Measurements from ENCODE around the gene LAMC1.
A peak's percentile ranks its signal among the peaks of the same experiment; 100 is the strongest.
"Not testable (repeated sequence)": the region's sequence is repeated elsewhere in the genome, so short reads cannot be mapped to it uniquely, and the experiment has no call there.

The LAMC1 gene

GRCh38 chr1:183144752-183145151 lies 121.5 kb downstream of the LAMC1 start:
- DNase-seq (ENCODE audit: low read depth in 3 of 3, low spot score in 1 of 3) = no peak

GRCh38 chr1:183147735-183148134 lies 124.5 kb downstream of the LAMC1 start:
- DNase-seq (ENCODE audit: low read depth in 3 of 3, low spot score in 1 of 3) = no peak

GRCh38 chr1:183148599-183148998 lies 125.4 kb downstream of the LAMC1 start:
- DNase-seq (ENCODE audit: low read depth in 3 of 3, low spot score in 1 of 3) = no peak

GRCh38 chr1:183149273-183149672 lies 126.1 kb downstream of the LAMC1 start:
- no peak for DNase-seq (ENCODE audit: low read depth in 3 of 3, low spot score in 1 of 3)

GRCh38 chr1:183150032-183150431 lies 126.8 kb downstream of the LAMC1 start:
- DNase-seq (ENCODE audit: low read depth in 3 of 3, low spot score in 1 of 3) = not testable (repeated sequence)

- DNase-seq (ENCODE audit: low read depth in 3 of 3, low spot score in 1 of 3) = no peak
These were observed 127.2 kb downstream of the LAMC1 start for GRCh38 chr1:183150445-183150844.

- DNase-seq (ENCODE audit: low read depth in 3 of 3, low spot score in 1 of 3) = no peak
These were observed 129.0 kb downstream of the LAMC1 start for GRCh38 chr1:183152180-183152579.

GRCh38 chr1:183155939-183156338 lies 132.7 kb downstream of the LAMC1 start:
- DNase-seq (ENCODE audit: low read depth in 3 of 3, low spot score in 1 of 3) = no peak

- DNase-seq (ENCODE audit: low read depth in 3 of 3, low spot score in 1 of 3) = no peak
These were observed 136.7 kb downstream of the LAMC1 start for GRCh38 chr1:183159960-183160359.

GRCh38 chr1:183161391-183161790 lies 138.2 kb downstream of the LAMC1 start:
- DNase-seq (ENCODE audit: low read depth in 3 of 3, low spot score in 1 of 3) = no peak

GRCh38 chr1:183163316-183163715 lies 140.1 kb downstream of the LAMC1 start:
- DNase-seq (ENCODE audit: low read depth in 3 of 3, low spot score in 1 of 3) = no peak

GRCh38 chr1:183164340-183164739 lies 141.1 kb downstream of the LAMC1 start:
- no peak for DNase-seq (ENCODE audit: low read depth in 3 of 3, low spot score in 1 of 3)

- DNase-seq (ENCODE audit: low read depth in 3 of 3, low spot score in 1 of 3) = no peak
These were observed 141.7 kb downstream of the LAMC1 start for GRCh38 chr1:183164963-183165362.

- no peak for DNase-seq (ENCODE audit: low read depth in 3 of 3, low spot score in 1 of 3)
These were observed 142.2 kb downstream of the LAMC1 start for GRCh38 chr1:183165456-183165855.

GRCh38 chr1:183166454-183166853 lies 143.2 kb downstream of the LAMC1 start:
- DNase-seq (ENCODE audit: low read depth in 3 of 3, low spot score in 1 of 3) = no peak

- no peak for DNase-seq (ENCODE audit: low read depth in 3 of 3, low spot score in 1 of 3)
These were observed 144.5 kb downstream of the LAMC1 start for GRCh38 chr1:183167676-183168075.

- DNase-seq (ENCODE audit: low read depth in 3 of 3, low spot score in 1 of 3) = no peak
These were observed 145.1 kb downstream of the LAMC1 start for GRCh38 chr1:183168308-183168707.

- DNase-seq (ENCODE audit: low read depth in 3 of 3, low spot score in 1 of 3) = no peak
These were observed 150.6 kb downstream of the LAMC1 start for GRCh38 chr1:183173828-183174227.

GRCh38 chr1:183175631-183176030 lies 152.4 kb downstream of the LAMC1 start:
- DNase-seq (ENCODE audit: low read depth in 3 of 3, low spot score in 1 of 3) = no peak

- no peak for DNase-seq (ENCODE audit: low read depth in 3 of 3, low spot score in 1 of 3)
These were observed 155.3 kb downstream of the LAMC1 start for GRCh38 chr1:183178545-183178944.

GRCh38 chr1:183179033-183179432 lies 155.8 kb downstream of the LAMC1 start:
- no peak for DNase-seq (ENCODE audit: low read depth in 3 of 3, low spot score in 1 of 3)

- no peak for DNase-seq (ENCODE audit: low read depth in 3 of 3, low spot score in 1 of 3)
These were observed 157.0 kb downstream of the LAMC1 start for GRCh38 chr1:183180218-183180617.

- DNase-seq (ENCODE audit: low read depth in 3 of 3, low spot score in 1 of 3) = no peak
These were observed 157.4 kb downstream of the LAMC1 start for GRCh38 chr1:183180634-183181056.

- peak in 1 of 3 donors; percentile 8 for DNase-seq (ENCODE audit: low read depth in 3 of 3, low spot score in 1 of 3)
These were observed 162.8 kb downstream of the LAMC1 start, which contains the start of gene LAMC2 for GRCh38 chr1:183185941-183186490. TSS of gene LAMC2 (plus strand) at chr1:183186264. CDS start at chr1:183186353, 89 bp downstream.
